Stimulated activated CD8-positive, alpha-beta memory T cell treated with anti-CD3 and anti-CD28 coated beads, Interleukin-15, amount 100 ng/mL, for 24 hours (primary cell): ENCODE data around the gene ZNF575.

Experiments
- DNase-seq: peaks from one replicate; pipeline ENCODE4 v3.0.0-alpha.2; 2020; ENCODE audit warnings: low read depth

The ZNF575 gene

GRCh38 chr19:43574424-43575155 lies 41.6 kb downstream of the ZNF575 start:
- DNase-seq: no peak

GRCh38 chr19:43575156-43575950 lies 42.4 kb downstream of the ZNF575 start, which contains the start of the genes PINLYP and XRCC1:
Gene PINLYP (plus strand): TSS chr19:43575801. CDS start chr19:43577192, 1,391 bp downstream.
Gene XRCC1 (minus strand): TSS chr19:43575527. CDS start chr19:43575458, 69 bp downstream.
- DNase-seq: peak; percentile 90

- DNase-seq: no peak
Observed at GRCh38 chr19:43575955-43576878, 43.2 kb downstream of the ZNF575 start.

- no peak for DNase-seq
Observed at GRCh38 chr19:43578787-43579186, 45.8 kb downstream of the ZNF575 start.

GRCh38 chr19:43581467-43581866 lies 48.5 kb downstream of the ZNF575 start:
- no peak for DNase-seq

- DNase-seq: no peak
Observed at GRCh38 chr19:43582495-43582894, 49.5 kb downstream of the ZNF575 start.

- DNase-seq: no peak
Observed at GRCh38 chr19:43584484-43584883, 51.5 kb downstream of the ZNF575 start.
